Measurements from ENCODE around the gene CAMTA1. TPM values are rescaled to one million over a fixed set of nuclear protein-coding genes. Genes with fewer than 3 reads are reported as not detected.

CAMTA1 gene
- total and polyA plus RNA-seq, 9 of the 15 experiments (the other 6 are each of a cell fraction or from before 2014, with no cell fraction given) = 43.9 to 161 (median 65.9) TPM

GRCh38 chr1:7624791-7625355 lies 839.6 kb downstream of the CAMTA1 start (continued):
- TF ChIP-seq E2F5 (CRISPR knock-in tag; IDR thresholded peaks at IDR 0.05) (no peak), NFIC (IDR thresholded peaks at IDR 0.05) (no peak), JUND (IDR thresholded peaks at IDR 0.05; ENCODE audit: borderline replicate concordance, low read depth, low read length) (peak; percentile 22; the same call in 1 of the 2 replicates), JUND (tag; IDR thresholded peaks at IDR 0.05; ENCODE audit: borderline replicate concordance, low read depth, low read length) (peak; percentile 37; the same call in 1 of the 3 replicates)

GRCh38 chr1:7625401-7625800 lies 840.1 kb downstream of the CAMTA1 start:
- Histone ChIP-seq H3K9me1 (ENCODE audit: control insufficient read depth, insufficient read depth, low read length) (peaks cover 7% of the 10 kb centered on the region), H2AFZ (ENCODE audit: low read depth, low read length) (no peak overlapping the region), H3K4me3 (no peak overlapping the region), H4K20me1 (replicated peaks; ENCODE audit: control insufficient read depth, insufficient read depth, low read length) (peaks cover 23% of the 10 kb centered on the region), H3K27me3 (ENCODE audit: control insufficient read depth in 2 of 2, insufficient read depth in 2 of 2, low read length in 2 of 2) (peaks cover 27 to 73% of the 10 kb centered on the region in 2 experiments; a peak in 4 of 5 replicates), H3K9ac (ENCODE audit: insufficient read depth in 1 of 2, low read depth in 2 of 2, low read length in 2 of 2) (peak overlapping the region in 1 of 2 experiments; percentile 24; a peak in 1 of 4 replicates), H3K79me2 (ENCODE audit: control insufficient read depth, insufficient read depth, low read length) (no peaks in the 10 kb centered on the region), H3K4me1 (replicated peaks in 1 of 2; ENCODE audit: control insufficient read depth in 2 of 2, insufficient read depth in 2 of 2, low read length in 2 of 2) (peaks cover 0 to 8% of the 10 kb centered on the region in 2 experiments; a peak in 3 of 5 replicates), H3K27ac (ENCODE audit: extremely low read depth, low read depth, low read length) (no peak overlapping the region), H3K36me3 (ENCODE audit: control insufficient read depth, insufficient read depth, low read length) (no peaks in the 10 kb centered on the region), H3K4me2 (ENCODE audit: insufficient read depth, low read length) (no peak overlapping the region), H3K9me3 (replicated peaks; ENCODE audit: control insufficient read depth, insufficient read depth, low read depth, low read length) (no peaks in the 10 kb centered on the region)
- in situ Hi-C loops (cut with MboI) (no loop called here), intact Hi-C loops (cut with micrococcal nuclease) (no loop called here)
- POLR2A ChIA-PET = interaction anchor here (0.7 kb wide), 1 partner anchor 13 kb away, joined by 3 read pairs; no protein-coding TSS in a partner anchor
- FAIRE-seq (no peak), ATAC-seq (no peak), DNase-seq (ENCODE audit: extremely low read depth in 1 of 4, low spot score in 3 of 4) (no peak)
- CTCF ChIA-PET (ENCODE audit: low intra/inter-chr PET ratio) = interaction anchor here (0.7 kb wide), 1 partner anchor 10 kb away, joined by 3 read pairs; no protein-coding TSS in a partner anchor
- under 1% methylated on average over 12 of the region's 12 CpGs for WGBS (ENCODE audit: insufficient coverage, low coverage, missing lambda C conversion rate)
- no TSS peak for BruUV-seq (replicated peaks)
- TF ChIP-seq ZNF316 (IDR thresholded peaks at IDR 0.05) = no peak
- TF ChIP-seq THAP7 (CRISPR knock-in tag; IDR thresholded peaks at IDR 0.05) = no peak
- TF ChIP-seq, protein P1, sequence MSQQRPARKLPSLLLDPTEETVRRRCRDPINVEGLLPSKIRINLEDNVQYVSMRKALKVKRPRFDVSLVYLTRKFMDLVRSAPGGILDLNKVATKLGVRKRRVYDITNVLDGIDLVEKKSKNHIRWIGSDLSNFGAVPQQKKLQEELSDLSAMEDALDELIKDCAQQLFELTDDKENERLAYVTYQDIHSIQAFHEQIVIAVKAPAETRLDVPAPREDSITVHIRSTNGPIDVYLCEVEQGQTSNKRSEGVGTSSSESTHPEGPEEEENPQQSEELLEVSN (IDR thresholded peaks at IDR 0.05; ENCODE audit: borderline replicate concordance in 1 of 2, extremely low read depth in 1 of 2, insufficient read depth in 1 of 2, insufficient read length in 1 of 2, low read depth in 1 of 2, low read length in 1 of 2, poor library complexity in 1 of 2, severe bottlenecking in 1 of 2) = no peak
- TF ChIP-seq, protein P2, sequence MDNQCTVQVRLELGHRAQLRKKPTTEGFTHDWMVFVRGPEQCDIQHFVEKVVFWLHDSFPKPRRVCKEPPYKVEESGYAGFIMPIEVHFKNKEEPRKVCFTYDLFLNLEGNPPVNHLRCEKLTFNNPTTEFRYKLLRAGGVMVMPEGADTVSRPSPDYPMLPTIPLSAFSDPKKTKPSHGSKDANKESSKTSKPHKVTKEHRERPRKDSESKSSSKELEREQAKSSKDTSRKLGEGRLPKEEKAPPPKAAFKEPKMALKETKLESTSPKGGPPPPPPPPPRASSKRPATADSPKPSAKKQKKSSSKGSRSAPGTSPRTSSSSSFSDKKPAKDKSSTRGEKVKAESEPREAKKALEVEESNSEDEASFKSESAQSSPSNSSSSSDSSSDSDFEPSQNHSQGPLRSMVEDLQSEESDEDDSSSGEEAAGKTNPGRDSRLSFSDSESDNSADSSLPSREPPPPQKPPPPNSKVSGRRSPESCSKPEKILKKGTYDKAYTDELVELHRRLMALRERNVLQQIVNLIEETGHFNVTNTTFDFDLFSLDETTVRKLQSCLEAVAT (IDR thresholded peaks at IDR 0.05) = no peak
- no peak for TF ChIP-seq ZBED1 (IDR thresholded peaks at IDR 0.05)
- TF ChIP-seq RBFOX2 (IDR thresholded peaks at IDR 0.05; ENCODE audit: low read depth, low read length) = no peak
- TF ChIP-seq ZNF146 (CRISPR knock-in tag; IDR thresholded peaks at IDR 0.05; ENCODE audit: unreplicated experiment) = no peak
- TF ChIP-seq PCBP1 (IDR thresholded peaks at IDR 0.05; ENCODE audit: low read depth, low read length, poor library complexity, severe bottlenecking) = no peak
- no peak for TF ChIP-seq SFPQ (IDR thresholded peaks at IDR 0.05; ENCODE audit: low read depth, low read length)
- no peak for TF ChIP-seq XRCC5 (IDR thresholded peaks at IDR 0.05; ENCODE audit: low read depth, low read length)
